ENCODE data around the gene PRUNE2.

Gene PRUNE2

GRCh38 chr9:76662476-76663281, 243.2 kb downstream of the PRUNE2 start:
- no peak overlapping the region for H3K4me3 ChIP-seq (replicated peaks in 1 of 2; ENCODE audit: low read depth in 2 of 2, low read length in 2 of 2)
- TF ChIP-seq CTCF (IDR thresholded peaks at IDR 0.05; ENCODE audit: low read depth, low read length), result no peak
- peak in 1 of 2 donors; percentile 26 for DNase-seq (ENCODE audit: low read depth in 2 of 2)

GRCh38 chr9:76658510-76659231, 247.2 kb downstream of the PRUNE2 start:
- H3K4me3 ChIP-seq (replicated peaks in 1 of 2; ENCODE audit: low read depth in 2 of 2, low read length in 2 of 2), result no peak overlapping the region
- TF ChIP-seq CTCF (IDR thresholded peaks at IDR 0.05; ENCODE audit: low read depth, low read length), result peak; percentile 61
- DNase-seq (ENCODE audit: low read depth in 2 of 2), result peak; percentile 86 to 87

GRCh38 chr9:76657265-76657664, 248.6 kb downstream of the PRUNE2 start:
- no peak for TF ChIP-seq CTCF (IDR thresholded peaks at IDR 0.05; ENCODE audit: low read depth, low read length)
- no peak overlapping the region for H3K4me3 ChIP-seq (replicated peaks in 1 of 2; ENCODE audit: low read depth in 2 of 2, low read length in 2 of 2)
- DNase-seq (ENCODE audit: low read depth in 2 of 2), result peak in 1 of 2 donors; percentile 22

- H3K4me3 ChIP-seq (replicated peaks in 1 of 2; ENCODE audit: low read depth in 2 of 2, low read length in 2 of 2), result no peak overlapping the region
- DNase-seq (ENCODE audit: low read depth in 2 of 2), result peak; percentile 29 to 46
- no peak for TF ChIP-seq CTCF (IDR thresholded peaks at IDR 0.05; ENCODE audit: low read depth, low read length)
Measured at GRCh38 chr9:76655971-76656370, 249.9 kb downstream of the PRUNE2 start.

GRCh38 chr9:76655121-76655541, 250.8 kb downstream of the PRUNE2 start:
- no peak overlapping the region for H3K4me3 ChIP-seq (replicated peaks in 1 of 2; ENCODE audit: low read depth in 2 of 2, low read length in 2 of 2)
- TF ChIP-seq CTCF (IDR thresholded peaks at IDR 0.05; ENCODE audit: low read depth, low read length), result no peak
- peak; percentile 71 to 79 for DNase-seq (ENCODE audit: low read depth in 2 of 2)

- peak; percentile 93 to 98 for DNase-seq (ENCODE audit: low read depth in 2 of 2)
- TF ChIP-seq CTCF (IDR thresholded peaks at IDR 0.05; ENCODE audit: low read depth, low read length), result no peak
- no peak overlapping the region for H3K4me3 ChIP-seq (replicated peaks in 1 of 2; ENCODE audit: low read depth in 2 of 2, low read length in 2 of 2)
Measured at GRCh38 chr9:76654575-76654974, 251.3 kb downstream of the PRUNE2 start.

All from cardiac fibroblast (primary cell).